Endodermal cell (in vitro differentiated cells): ENCODE measurements around the gene RHEBL1. TPM values are rescaled to one million over a fixed set of nuclear protein-coding genes. Genes with fewer than 3 reads are reported as not detected.

Experiments
- DNase-seq: peaks from one replicate; pipeline ENCODE4 v3.0.0-alpha.2; 2017
- H3K27ac ChIP-seq: 2 replicates; pipeline ENCODE4 v1.5.1; 2013; ENCODE audit warnings: mild to moderate bottlenecking, low read depth, low read length, moderate library complexity
- H3K27me3 ChIP-seq: 2 replicates; pipeline ENCODE4 v1.6.1; 2013; ENCODE audit warnings: mild to moderate bottlenecking, low read length, moderate library complexity; ENCODE audit not compliant: insufficient read depth, control insufficient read depth, poor library complexity, severe bottlenecking
- H3K36me3 ChIP-seq: 2 replicates; pipeline ENCODE4 v1.7.0; 2013; ENCODE audit warnings: mild to moderate bottlenecking, low read length, moderate library complexity; ENCODE audit not compliant: control insufficient read depth, insufficient read depth
- H3K4me1 ChIP-seq: one replicate; pipeline ENCODE4 v1.7.0; 2013; ENCODE audit warnings: low read length; ENCODE audit not compliant: control insufficient read depth, insufficient read depth
- H3K4me3 ChIP-seq: 2 replicates; pipeline ENCODE4 v1.5.1; 2013; ENCODE audit warnings: mild to moderate bottlenecking, low read length, moderate library complexity
- H3K9ac ChIP-seq: 2 replicates; pipeline ENCODE4 v1.6.1; 2013; ENCODE audit warnings: mild to moderate bottlenecking, low read length, moderate library complexity; ENCODE audit not compliant: poor library complexity, severe bottlenecking; ENCODE audit errors: extremely low read depth
- H3K9me3 ChIP-seq: 2 replicates; pipeline ENCODE4 v1.6.1; 2013; ENCODE audit warnings: mild to moderate bottlenecking, low read length, moderate library complexity; ENCODE audit not compliant: control insufficient read depth
- H3K27ac Mint-ChIP-seq: 2 replicates; pipeline ENCODE4 v1.8.0; 2020; ENCODE audit warnings: mixed read lengths
- H3K27me3 Mint-ChIP-seq: 2 replicates; pipeline ENCODE4 v1.8.0; 2021; ENCODE audit warnings: mild to moderate bottlenecking, mixed read lengths; ENCODE audit not compliant: insufficient read depth
- H3K36me3 Mint-ChIP-seq: 2 replicates; pipeline ENCODE4 v1.8.0; 2020; ENCODE audit warnings: low read depth, mixed read lengths
- H3K4me1 Mint-ChIP-seq: 2 replicates; pipeline ENCODE4 v1.8.0; 2020; ENCODE audit warnings: mixed read lengths
- H3K4me3 Mint-ChIP-seq: 2 replicates; pipeline ENCODE4 v1.8.0; 2020; ENCODE audit warnings: mild to moderate bottlenecking, moderate library complexity, mixed read lengths
- H3K9me3 Mint-ChIP-seq: 2 replicates; pipeline ENCODE4 v1.8.0; 2020; ENCODE audit warnings: mild to moderate bottlenecking, mixed read lengths
- CTCF ChIP-seq: fragments of 200-600 bp; sonication (generic); conservative IDR thresholded peaks from 2 replicates; pipeline ENCODE4 v1.5.0; 2021; ENCODE audit warnings: antibody characterized with exemption, mild to moderate bottlenecking
- WGBS, 2 experiments: methylation state at CpG; one replicate each; pipeline versions ENCODE4 v1.1.5 to v1.1.7; 2013; ENCODE audit warnings: missing lambda C conversion rate in 2 of 2, mixed read lengths in 1 of 2; ENCODE audit not compliant: insufficient coverage in 1 of 2, insufficient read length in 1 of 2; 5-methylcytosine and 5-hydroxymethylcytosine counted together
- total RNA-seq, 2 donors: library from RNA; stranded (reverse); fragmentation: NEBNext Ultra II Directional in 1 of 2; extraction: Animal tissue kit (Norgen Biotek cat#: 25700) in 1 of 2; gene quantifications; 2 replicates in 1 of 2; 3 replicates in 1 of 2; pipeline ENCODE4 v1.2.1, GENCODE V29; 2021

The RHEBL1 gene
- total RNA-seq, 2 donors from 2014 or later: 2.5 to 3.2 TPM

- Mint-ChIP-seq H3K4me1 (no peaks in the 10 kb centered on the region), H3K27me3 (no peaks in the 10 kb centered on the region), H3K4me3 (no peak overlapping the region), H3K36me3 (peaks cover 87% of the 10 kb centered on the region), H3K27ac (no peak overlapping the region), H3K9me3 (no peaks in the 10 kb centered on the region)
- H3K27ac ChIP-seq: no peak overlapping the region
- no peak overlapping the region for H3K4me3 ChIP-seq
- no peaks in the 10 kb centered on the region for H3K27me3 ChIP-seq
- no peak overlapping the region for H3K9ac ChIP-seq
- H3K4me1 ChIP-seq: no peaks in the 10 kb centered on the region
- no peaks in the 10 kb centered on the region for H3K9me3 ChIP-seq
- WGBS, 2 experiments: 98 to 99% methylated on average over 8 to 14 of the region's 14 CpGs
- H3K36me3 ChIP-seq: peaks cover 83% of the 10 kb centered on the region
- no peak for DNase-seq
- TF ChIP-seq CTCF: no peak
These were observed 29.4 kb downstream of the RHEBL1 start for GRCh38 chr12:49040364-49040855.

GRCh38 chr12:49039421-49040363 is 30.1 kb downstream of the RHEBL1 start:
- Histone ChIP-seq H3K9ac (no peak overlapping the region), H3K27ac (no peak overlapping the region), H3K9me3 (no peaks in the 10 kb centered on the region), H3K27me3 (no peaks in the 10 kb centered on the region), H3K4me3 (no peak overlapping the region), H3K4me1 (no peaks in the 10 kb centered on the region), H3K36me3 (peaks cover 85% of the 10 kb centered on the region)
- H3K4me3 Mint-ChIP-seq: no peak overlapping the region
- H3K36me3 Mint-ChIP-seq: peaks cover 89% of the 10 kb centered on the region
- WGBS, 2 experiments: 91 to 94% methylated on average over 16 to 30 of the region's 30 CpGs
- H3K9me3 Mint-ChIP-seq: no peaks in the 10 kb centered on the region
- DNase-seq: no peak
- H3K4me1 Mint-ChIP-seq: no peaks in the 10 kb centered on the region
- H3K27me3 Mint-ChIP-seq: no peaks in the 10 kb centered on the region
- TF ChIP-seq CTCF: no peak
- H3K27ac Mint-ChIP-seq: no peak overlapping the region

- Histone ChIP-seq H3K9ac (no peak overlapping the region), H3K4me3 (no peak overlapping the region), H3K27me3 (no peaks in the 10 kb centered on the region), H3K27ac (no peak overlapping the region), H3K9me3 (no peaks in the 10 kb centered on the region), H3K4me1 (no peaks in the 10 kb centered on the region), H3K36me3 (peaks cover 87% of the 10 kb centered on the region)
- no peak overlapping the region for H3K4me3 Mint-ChIP-seq
- H3K36me3 Mint-ChIP-seq: peaks cover 88% of the 10 kb centered on the region
- no peaks in the 10 kb centered on the region for H3K9me3 Mint-ChIP-seq
- 93 to 94% methylated on average over 17 to 20 of the region's 20 CpGs for WGBS, 2 experiments
- TF ChIP-seq CTCF: no peak
- no peak overlapping the region for H3K27ac Mint-ChIP-seq
- H3K27me3 Mint-ChIP-seq: no peaks in the 10 kb centered on the region
- no peak for DNase-seq
- H3K4me1 Mint-ChIP-seq: no peaks in the 10 kb centered on the region
These were observed 31.4 kb downstream of the RHEBL1 start for GRCh38 chr12:49038291-49038955.
